ENCODE measurements around the gene SLC66A2. TPM values are rescaled to one million over a fixed set of nuclear protein-coding genes. Genes with fewer than 3 reads are reported as not detected.

Gene SLC66A2
- total and polyA plus RNA-seq, 2 donors (not counting 1 experiment from before 2014, with no cell fraction given) = 44.4 to 45.1 TPM

DNA sequence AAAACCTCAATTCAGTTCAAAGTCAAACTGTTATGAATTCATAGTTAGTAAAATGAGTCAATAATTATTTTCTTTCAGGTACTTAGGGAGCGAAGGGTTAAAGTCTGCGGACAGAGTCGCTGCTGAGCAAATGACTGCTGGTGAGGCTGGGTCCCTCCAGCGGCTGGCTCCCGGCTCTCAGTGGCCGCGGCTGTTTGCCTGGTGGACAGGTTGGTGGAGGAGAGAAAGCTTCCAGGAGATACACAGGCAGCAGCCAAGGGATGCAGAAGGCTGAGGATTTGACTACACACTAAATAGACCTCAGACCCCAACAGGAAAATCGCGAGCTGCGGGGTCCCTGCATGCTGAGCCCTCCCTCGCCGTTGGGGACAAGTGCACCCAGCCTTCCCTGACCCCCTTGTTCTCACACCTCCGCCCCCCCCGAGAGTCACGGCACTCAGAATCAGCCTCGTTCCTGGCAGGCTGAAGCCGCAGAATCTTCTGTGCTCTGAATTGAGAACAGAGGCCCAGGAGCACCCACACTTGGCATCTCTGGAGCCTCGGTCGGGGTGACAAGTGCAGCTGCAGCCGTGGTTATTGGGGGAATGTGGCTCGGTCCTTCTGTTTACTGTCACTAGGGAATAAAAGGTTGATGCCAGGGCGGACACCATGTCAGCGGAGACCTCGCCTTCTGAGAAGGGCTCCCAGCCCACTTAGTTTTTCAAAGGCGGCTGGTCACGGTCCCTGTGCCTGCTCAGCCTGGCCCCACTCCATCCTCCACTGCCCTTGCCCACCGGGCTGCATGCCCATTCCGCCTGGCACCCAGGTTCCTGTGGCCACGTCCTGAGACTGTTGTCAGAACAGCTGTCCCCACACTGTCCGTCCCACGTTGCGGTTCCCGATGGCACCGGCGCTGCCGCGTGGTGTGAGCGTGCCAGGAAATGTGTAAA, 74.0 kb downstream of the SLC66A2 start:
- peaks cover 0 to 21% (median 0%) of the 10 kb centered on the region in 3 donors for H3K9me3 ChIP-seq (ENCODE audit: control extremely low read depth in 1 of 3, control insufficient read depth in 2 of 3, insufficient read depth in 1 of 3, low read length in 2 of 3)
- H3K4me3 Mint-ChIP-seq = no peak overlapping the region
- no peak overlapping the region for H3K9ac ChIP-seq (ENCODE audit: low read length)
- ChIA-PET POLR2A (no interaction called here), CTCF (no interaction called here)
- H3K4me1 Mint-ChIP-seq = no peaks in the 10 kb centered on the region
- H3K79me2 ChIP-seq (ENCODE audit: control insufficient read depth, insufficient read depth, low read length) = no peaks in the 10 kb centered on the region
- no peaks in the 10 kb centered on the region for H3K27me3 Mint-ChIP-seq
- no peak overlapping the region for H2AFZ ChIP-seq (ENCODE audit: insufficient read depth, low read depth, low read length, poor library complexity, severe bottlenecking)
- DNase-seq = no peak
- TF ChIP-seq EZH2 (IDR thresholded peaks at IDR 0.05; ENCODE audit: borderline replicate concordance, insufficient read depth, low read depth, low read length, poor library complexity, severe bottlenecking) (no peak), CTCF (IDR thresholded peaks at IDR 0.05) (no peak)
- no peaks in the 10 kb centered on the region for H3K4me1 ChIP-seq (ENCODE audit: control insufficient read depth in 2 of 2, insufficient read depth in 2 of 2, low read length in 2 of 2)
- H3K27me3 ChIP-seq (replicated peaks in 1 of 4; ENCODE audit: control extremely low read depth in 1 of 4, control insufficient read depth in 3 of 4, insufficient read depth in 4 of 4, low read length in 3 of 4) = peaks cover 0 to 4% (median 0%) of the 10 kb centered on the region in 4 experiments
- no peak overlapping the region for H3K4me3 ChIP-seq (ENCODE audit: control extremely low read depth in 1 of 5, extremely low read depth in 1 of 5, insufficient read depth in 1 of 5, low read depth in 2 of 5, low read length in 4 of 5)
- H3K36me3 ChIP-seq (replicated peaks in 1 of 2; ENCODE audit: control extremely low read depth in 1 of 2, control insufficient read depth in 1 of 2, extremely low read depth in 1 of 2, insufficient read depth in 2 of 2, low read length in 1 of 2) = no peaks in the 10 kb centered on the region
- no peak overlapping the region for H3K27ac ChIP-seq (ENCODE audit: low read length in 2 of 2)
- WGBS (ENCODE audit: insufficient coverage) = 75% methylated on average over 29 of the region's 38 CpGs
- no peaks in the 10 kb centered on the region for H4K20me1 ChIP-seq (ENCODE audit: control insufficient read depth, insufficient read depth, low read length, poor library complexity, severe bottlenecking)
- intact Hi-C loops (cut with micrococcal nuclease) = no loop called here
- no peak overlapping the region for H3K4me2 ChIP-seq (replicated peaks; ENCODE audit: low read depth, low read length, poor library complexity, severe bottlenecking)
- H3K27ac Mint-ChIP-seq = no peak overlapping the region
- peaks cover 3% of the 10 kb centered on the region for H3K9me3 Mint-ChIP-seq (ENCODE audit: insufficient read depth)
- no peak for ATAC-seq (ENCODE audit: low read depth)

- DNase-seq = no peak
Observed at GRCh38 chr18:79876497-79876896, 75.0 kb downstream of the SLC66A2 start.

More at GRCh38 chr18:79876497-79876896, 75.0 kb downstream of the SLC66A2 start:
- H3K79me2 ChIP-seq (ENCODE audit: control insufficient read depth, insufficient read depth, low read length) = no peaks in the 10 kb centered on the region
- H3K27ac Mint-ChIP-seq = no peak overlapping the region
- POLR2A ChIA-PET = no interaction called here
- TF ChIP-seq EZH2 (IDR thresholded peaks at IDR 0.05; ENCODE audit: borderline replicate concordance, insufficient read depth, low read depth, low read length, poor library complexity, severe bottlenecking) = no peak
- TF ChIP-seq CTCF (IDR thresholded peaks at IDR 0.05) = no peak
- no peak for ATAC-seq (ENCODE audit: low read depth)
- H3K36me3 ChIP-seq (replicated peaks in 1 of 2; ENCODE audit: control extremely low read depth in 1 of 2, control insufficient read depth in 1 of 2, extremely low read depth in 1 of 2, insufficient read depth in 2 of 2, low read length in 1 of 2) = no peaks in the 10 kb centered on the region
- H3K4me1 ChIP-seq (ENCODE audit: control insufficient read depth in 2 of 2, insufficient read depth in 2 of 2, low read length in 2 of 2) = no peaks in the 10 kb centered on the region
- no peak overlapping the region for H3K27ac ChIP-seq (ENCODE audit: low read length in 2 of 2)
- H2AFZ ChIP-seq (ENCODE audit: insufficient read depth, low read depth, low read length, poor library complexity, severe bottlenecking) = no peak overlapping the region
- WGBS (ENCODE audit: insufficient coverage) = 95% methylated on average over 16 of the region's 16 CpGs
- no peaks in the 10 kb centered on the region for H3K4me1 Mint-ChIP-seq
- no peak overlapping the region for H3K4me3 ChIP-seq (ENCODE audit: control extremely low read depth in 1 of 5, extremely low read depth in 1 of 5, insufficient read depth in 1 of 5, low read depth in 2 of 5, low read length in 4 of 5)
- H3K9me3 ChIP-seq (ENCODE audit: control extremely low read depth in 1 of 3, control insufficient read depth in 2 of 3, insufficient read depth in 1 of 3, low read length in 2 of 3) = peaks cover 0 to 21% (median 0%) of the 10 kb centered on the region in 3 donors
- no peak overlapping the region for H3K4me3 Mint-ChIP-seq
- H3K9ac ChIP-seq (ENCODE audit: low read length) = no peak overlapping the region
- no peak overlapping the region for H3K4me2 ChIP-seq (replicated peaks; ENCODE audit: low read depth, low read length, poor library complexity, severe bottlenecking)
- peaks cover 3% of the 10 kb centered on the region for H3K9me3 Mint-ChIP-seq (ENCODE audit: insufficient read depth)
- peaks cover 0 to 4% (median 0%) of the 10 kb centered on the region in 4 experiments for H3K27me3 ChIP-seq (replicated peaks in 1 of 4; ENCODE audit: control extremely low read depth in 1 of 4, control insufficient read depth in 3 of 4, insufficient read depth in 4 of 4, low read length in 3 of 4)
- H3K27me3 Mint-ChIP-seq = no peaks in the 10 kb centered on the region
- no peaks in the 10 kb centered on the region for H4K20me1 ChIP-seq (ENCODE audit: control insufficient read depth, insufficient read depth, low read length, poor library complexity, severe bottlenecking)
- CTCF ChIA-PET = no interaction called here
- intact Hi-C loops (cut with micrococcal nuclease) = no loop called here

Data from B cell (primary cell).